ENCODE data around the gene NEGR1.

The NEGR1 gene

GRCh38 chr1:72009173-72010093 lies 272.9 kb downstream of the NEGR1 start:
- Histone ChIP-seq H3K27ac (ENCODE audit: low read depth, low read length) (no peak overlapping the region), H2AFZ (ENCODE audit: low read length, unreplicated experiment) (no peak overlapping the region), H3K4me3 (ENCODE audit: low read depth, low read length) (no peak overlapping the region), H3K79me2 (ENCODE audit: control insufficient read depth, insufficient read depth, low read length, unreplicated experiment) (no peaks in the 10 kb centered on the region), H3K36me3 (ENCODE audit: insufficient read depth, low read length) (no peaks in the 10 kb centered on the region), H3K27me3 (ENCODE audit: insufficient read depth, low read length) (no peaks in the 10 kb centered on the region), H3K4me1 (ENCODE audit: control insufficient read depth, insufficient read depth, low read length, unreplicated experiment) (no peaks in the 10 kb centered on the region)

GRCh38 chr1:72007312-72007711 lies 275.0 kb downstream of the NEGR1 start:
- no peak overlapping the region for H2AFZ ChIP-seq (ENCODE audit: low read length, unreplicated experiment)
- no peaks in the 10 kb centered on the region for H3K4me1 ChIP-seq (ENCODE audit: control insufficient read depth, insufficient read depth, low read length, unreplicated experiment)
- H3K4me3 ChIP-seq (ENCODE audit: low read depth, low read length) = no peak overlapping the region
- H3K36me3 ChIP-seq (ENCODE audit: insufficient read depth, low read length) = no peaks in the 10 kb centered on the region
- H3K27me3 ChIP-seq (ENCODE audit: insufficient read depth, low read length) = no peaks in the 10 kb centered on the region
- H3K79me2 ChIP-seq (ENCODE audit: control insufficient read depth, insufficient read depth, low read length, unreplicated experiment) = no peaks in the 10 kb centered on the region
- H3K27ac ChIP-seq (ENCODE audit: low read depth, low read length) = no peak overlapping the region

- H3K27ac ChIP-seq (ENCODE audit: low read depth, low read length) = no peak overlapping the region
- no peaks in the 10 kb centered on the region for H3K36me3 ChIP-seq (ENCODE audit: insufficient read depth, low read length)
- H3K79me2 ChIP-seq (ENCODE audit: control insufficient read depth, insufficient read depth, low read length, unreplicated experiment) = no peaks in the 10 kb centered on the region
- no peaks in the 10 kb centered on the region for H3K4me1 ChIP-seq (ENCODE audit: control insufficient read depth, insufficient read depth, low read length, unreplicated experiment)
- H2AFZ ChIP-seq (ENCODE audit: low read length, unreplicated experiment) = no peak overlapping the region
- H3K27me3 ChIP-seq (ENCODE audit: insufficient read depth, low read length) = no peaks in the 10 kb centered on the region
- no peak overlapping the region for H3K4me3 ChIP-seq (ENCODE audit: low read depth, low read length)
These were observed 276.2 kb downstream of the NEGR1 start for GRCh38 chr1:72006092-72006491.

- H3K4me1 ChIP-seq (ENCODE audit: control insufficient read depth, insufficient read depth, low read length, unreplicated experiment) = no peaks in the 10 kb centered on the region
- H3K27me3 ChIP-seq (ENCODE audit: insufficient read depth, low read length) = no peaks in the 10 kb centered on the region
- no peak overlapping the region for H2AFZ ChIP-seq (ENCODE audit: low read length, unreplicated experiment)
- no peak overlapping the region for H3K4me3 ChIP-seq (ENCODE audit: low read depth, low read length)
- H3K36me3 ChIP-seq (ENCODE audit: insufficient read depth, low read length) = no peaks in the 10 kb centered on the region
- H3K79me2 ChIP-seq (ENCODE audit: control insufficient read depth, insufficient read depth, low read length, unreplicated experiment) = no peaks in the 10 kb centered on the region
- no peak overlapping the region for H3K27ac ChIP-seq (ENCODE audit: low read depth, low read length)
These were observed 279.2 kb downstream of the NEGR1 start for GRCh38 chr1:72003092-72003491.

GRCh38 chr1:72000809-72001208 lies 281.5 kb downstream of the NEGR1 start:
- Histone ChIP-seq H3K4me1 (ENCODE audit: control insufficient read depth, insufficient read depth, low read length, unreplicated experiment) (no peaks in the 10 kb centered on the region), H3K4me3 (ENCODE audit: low read depth, low read length) (no peak overlapping the region), H2AFZ (ENCODE audit: low read length, unreplicated experiment) (no peak overlapping the region), H3K27me3 (ENCODE audit: insufficient read depth, low read length) (no peaks in the 10 kb centered on the region), H3K36me3 (ENCODE audit: insufficient read depth, low read length) (no peaks in the 10 kb centered on the region), H3K79me2 (ENCODE audit: control insufficient read depth, insufficient read depth, low read length, unreplicated experiment) (no peaks in the 10 kb centered on the region), H3K27ac (ENCODE audit: low read depth, low read length) (no peak overlapping the region)

- no peaks in the 10 kb centered on the region for H3K36me3 ChIP-seq (ENCODE audit: insufficient read depth, low read length)
- no peaks in the 10 kb centered on the region for H3K27me3 ChIP-seq (ENCODE audit: insufficient read depth, low read length)
- no peaks in the 10 kb centered on the region for H3K4me1 ChIP-seq (ENCODE audit: control insufficient read depth, insufficient read depth, low read length, unreplicated experiment)
- H2AFZ ChIP-seq (ENCODE audit: low read length, unreplicated experiment) = no peak overlapping the region
- H3K79me2 ChIP-seq (ENCODE audit: control insufficient read depth, insufficient read depth, low read length, unreplicated experiment) = no peaks in the 10 kb centered on the region
- no peak overlapping the region for H3K27ac ChIP-seq (ENCODE audit: low read depth, low read length)
- no peak overlapping the region for H3K4me3 ChIP-seq (ENCODE audit: low read depth, low read length)
These were observed 287.7 kb downstream of the NEGR1 start for GRCh38 chr1:71994646-71995045.

GRCh38 chr1:71987181-71987580 lies 295.2 kb downstream of the NEGR1 start:
- Histone ChIP-seq H3K27ac (ENCODE audit: low read depth, low read length) (no peak overlapping the region), H3K4me1 (ENCODE audit: control insufficient read depth, insufficient read depth, low read length, unreplicated experiment) (no peaks in the 10 kb centered on the region), H3K4me3 (ENCODE audit: low read depth, low read length) (no peak overlapping the region), H3K36me3 (ENCODE audit: insufficient read depth, low read length) (no peaks in the 10 kb centered on the region), H3K79me2 (ENCODE audit: control insufficient read depth, insufficient read depth, low read length, unreplicated experiment) (no peaks in the 10 kb centered on the region), H2AFZ (ENCODE audit: low read length, unreplicated experiment) (no peak overlapping the region), H3K27me3 (ENCODE audit: insufficient read depth, low read length) (no peaks in the 10 kb centered on the region)

GRCh38 chr1:71986160-71986559 lies 296.2 kb downstream of the NEGR1 start:
- H3K79me2 ChIP-seq (ENCODE audit: control insufficient read depth, insufficient read depth, low read length, unreplicated experiment) = no peaks in the 10 kb centered on the region
- no peak overlapping the region for H3K27ac ChIP-seq (ENCODE audit: low read depth, low read length)
- no peaks in the 10 kb centered on the region for H3K4me1 ChIP-seq (ENCODE audit: control insufficient read depth, insufficient read depth, low read length, unreplicated experiment)
- H3K36me3 ChIP-seq (ENCODE audit: insufficient read depth, low read length) = no peaks in the 10 kb centered on the region
- H3K27me3 ChIP-seq (ENCODE audit: insufficient read depth, low read length) = no peaks in the 10 kb centered on the region
- H2AFZ ChIP-seq (ENCODE audit: low read length, unreplicated experiment) = no peak overlapping the region
- H3K4me3 ChIP-seq (ENCODE audit: low read depth, low read length) = no peak overlapping the region

- Histone ChIP-seq H3K4me1 (ENCODE audit: control insufficient read depth, insufficient read depth, low read length, unreplicated experiment) (no peaks in the 10 kb centered on the region), H3K27ac (ENCODE audit: low read depth, low read length) (no peak overlapping the region), H3K4me3 (ENCODE audit: low read depth, low read length) (no peak overlapping the region), H3K79me2 (ENCODE audit: control insufficient read depth, insufficient read depth, low read length, unreplicated experiment) (no peaks in the 10 kb centered on the region), H3K36me3 (ENCODE audit: insufficient read depth, low read length) (no peaks in the 10 kb centered on the region), H2AFZ (ENCODE audit: low read length, unreplicated experiment) (no peak overlapping the region), H3K27me3 (ENCODE audit: insufficient read depth, low read length) (no peaks in the 10 kb centered on the region)
These were observed 301.8 kb downstream of the NEGR1 start for GRCh38 chr1:71980556-71980955.

GRCh38 chr1:71979882-71980281 lies 302.5 kb downstream of the NEGR1 start:
- no peaks in the 10 kb centered on the region for H3K27me3 ChIP-seq (ENCODE audit: insufficient read depth, low read length)
- no peaks in the 10 kb centered on the region for H3K79me2 ChIP-seq (ENCODE audit: control insufficient read depth, insufficient read depth, low read length, unreplicated experiment)
- no peaks in the 10 kb centered on the region for H3K4me1 ChIP-seq (ENCODE audit: control insufficient read depth, insufficient read depth, low read length, unreplicated experiment)
- no peak overlapping the region for H3K27ac ChIP-seq (ENCODE audit: low read depth, low read length)
- no peak overlapping the region for H2AFZ ChIP-seq (ENCODE audit: low read length, unreplicated experiment)
- no peaks in the 10 kb centered on the region for H3K36me3 ChIP-seq (ENCODE audit: insufficient read depth, low read length)
- no peak overlapping the region for H3K4me3 ChIP-seq (ENCODE audit: low read depth, low read length)

- Histone ChIP-seq H3K27ac (ENCODE audit: low read depth, low read length) (no peak overlapping the region), H3K4me1 (ENCODE audit: control insufficient read depth, insufficient read depth, low read length, unreplicated experiment) (no peaks in the 10 kb centered on the region), H3K36me3 (ENCODE audit: insufficient read depth, low read length) (no peaks in the 10 kb centered on the region), H3K79me2 (ENCODE audit: control insufficient read depth, insufficient read depth, low read length, unreplicated experiment) (no peaks in the 10 kb centered on the region), H3K27me3 (ENCODE audit: insufficient read depth, low read length) (no peaks in the 10 kb centered on the region), H2AFZ (ENCODE audit: low read length, unreplicated experiment) (no peak overlapping the region), H3K4me3 (ENCODE audit: low read depth, low read length) (no peak overlapping the region)
These were observed 314.7 kb downstream of the NEGR1 start for GRCh38 chr1:71967670-71968069.

Data from ACC112 (cell line).